PFSK-1 (cell line): Measurements from ENCODE around the gene KCNMA1.

Experiments used
- POLR2AphosphoS5 ChIP-seq: IDR thresholded peaks from 2 replicates; pipeline ENCODE4 v1.6.1; 2012; ENCODE audit warnings: low read depth, mild to moderate bottlenecking, control low read depth, low read length, moderate library complexity
- SIN3A ChIP-seq: IDR thresholded peaks from 2 replicates; pipeline ENCODE4 v1.6.1; 2012; ENCODE audit warnings: mild to moderate bottlenecking, low read length, moderate library complexity, borderline replicate concordance; ENCODE audit not compliant: insufficient read depth
- TAF1 ChIP-seq: IDR thresholded peaks from 2 replicates; pipeline ENCODE4 v1.6.1; 2012; ENCODE audit warnings: low read length, control low read depth, borderline replicate concordance; ENCODE audit not compliant: insufficient read depth
- TF ChIP-seq, protein P1 (sequence below), 2 experiments: IDR thresholded peaks; 2 replicates each; pipeline versions ENCODE4 v1.6.1 to v1.8.0; 2011 to 2012; ENCODE audit warnings: low read depth in 2 of 2, low read length in 2 of 2, control low read depth in 1 of 2, inconsistent platforms in 1 of 2, mild to moderate bottlenecking in 1 of 2, moderate library complexity in 1 of 2; ENCODE audit not compliant: insufficient read depth in 1 of 2

DNA sequence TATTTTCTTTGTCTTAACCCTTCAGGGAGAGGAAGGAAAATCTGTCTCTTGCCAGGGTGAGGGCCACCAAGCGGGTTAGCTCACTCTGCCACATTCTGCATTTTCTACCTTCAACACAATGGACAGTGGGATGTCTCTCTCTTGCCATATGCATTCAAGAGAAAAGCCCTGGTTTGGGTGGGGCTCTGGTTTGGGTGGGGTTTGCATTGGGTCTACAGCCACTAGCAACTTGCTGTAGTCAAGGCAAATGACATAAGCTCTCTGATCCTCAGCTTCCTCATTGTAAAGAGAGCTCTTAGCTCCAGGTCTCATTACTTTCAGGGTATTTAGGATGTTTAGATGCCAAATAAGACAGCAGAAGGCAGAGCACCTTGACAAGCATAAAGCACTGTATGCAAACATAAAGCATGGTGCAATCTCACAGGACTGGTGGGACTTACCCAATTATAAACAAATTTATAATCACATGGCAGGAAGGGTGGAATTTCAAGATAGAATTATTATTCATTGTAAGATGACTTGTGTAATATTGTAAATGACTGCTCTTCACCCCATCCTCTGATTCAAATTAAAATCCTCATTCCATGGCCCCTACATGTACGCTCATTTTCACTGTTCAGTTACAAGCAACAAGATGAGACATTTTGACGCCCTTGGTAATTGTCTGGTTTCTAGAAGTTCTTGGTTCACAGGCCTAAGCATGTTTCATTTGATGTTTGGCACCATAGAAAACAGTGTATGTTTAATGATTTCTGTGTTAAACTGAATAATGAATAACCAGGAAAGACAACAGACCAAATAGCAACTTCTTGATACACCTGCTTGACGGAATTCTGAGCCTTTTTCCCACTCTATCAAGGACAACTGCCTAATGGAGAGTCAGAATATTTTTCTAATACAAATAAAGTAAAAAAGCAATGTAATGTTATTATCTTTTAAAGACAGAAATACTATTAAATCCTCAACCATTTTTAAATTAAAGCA lies 258.9 kb downstream of the KCNMA1 start:
- TF ChIP-seq, protein P1, sequence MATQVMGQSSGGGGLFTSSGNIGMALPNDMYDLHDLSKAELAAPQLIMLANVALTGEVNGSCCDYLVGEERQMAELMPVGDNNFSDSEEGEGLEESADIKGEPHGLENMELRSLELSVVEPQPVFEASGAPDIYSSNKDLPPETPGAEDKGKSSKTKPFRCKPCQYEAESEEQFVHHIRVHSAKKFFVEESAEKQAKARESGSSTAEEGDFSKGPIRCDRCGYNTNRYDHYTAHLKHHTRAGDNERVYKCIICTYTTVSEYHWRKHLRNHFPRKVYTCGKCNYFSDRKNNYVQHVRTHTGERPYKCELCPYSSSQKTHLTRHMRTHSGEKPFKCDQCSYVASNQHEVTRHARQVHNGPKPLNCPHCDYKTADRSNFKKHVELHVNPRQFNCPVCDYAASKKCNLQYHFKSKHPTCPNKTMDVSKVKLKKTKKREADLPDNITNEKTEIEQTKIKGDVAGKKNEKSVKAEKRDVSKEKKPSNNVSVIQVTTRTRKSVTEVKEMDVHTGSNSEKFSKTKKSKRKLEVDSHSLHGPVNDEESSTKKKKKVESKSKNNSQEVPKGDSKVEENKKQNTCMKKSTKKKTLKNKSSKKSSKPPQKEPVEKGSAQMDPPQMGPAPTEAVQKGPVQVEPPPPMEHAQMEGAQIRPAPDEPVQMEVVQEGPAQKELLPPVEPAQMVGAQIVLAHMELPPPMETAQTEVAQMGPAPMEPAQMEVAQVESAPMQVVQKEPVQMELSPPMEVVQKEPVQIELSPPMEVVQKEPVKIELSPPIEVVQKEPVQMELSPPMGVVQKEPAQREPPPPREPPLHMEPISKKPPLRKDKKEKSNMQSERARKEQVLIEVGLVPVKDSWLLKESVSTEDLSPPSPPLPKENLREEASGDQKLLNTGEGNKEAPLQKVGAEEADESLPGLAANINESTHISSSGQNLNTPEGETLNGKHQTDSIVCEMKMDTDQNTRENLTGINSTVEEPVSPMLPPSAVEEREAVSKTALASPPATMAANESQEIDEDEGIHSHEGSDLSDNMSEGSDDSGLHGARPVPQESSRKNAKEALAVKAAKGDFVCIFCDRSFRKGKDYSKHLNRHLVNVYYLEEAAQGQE (IDR thresholded peaks at IDR 0.05; ENCODE audit: insufficient read depth in 1 of 2, low read depth in 2 of 2, low read length in 2 of 2): no peak
- TF ChIP-seq POLR2AphosphoS5 (no peak), TAF1 (no peak), SIN3A (no peak)
